Measurements from ENCODE around the gene BICC1.

Gene BICC1

GRCh38 chr10:58773341-58773740 is 260.7 kb downstream of the BICC1 start:
- TF ChIP-seq, protein P1, sequence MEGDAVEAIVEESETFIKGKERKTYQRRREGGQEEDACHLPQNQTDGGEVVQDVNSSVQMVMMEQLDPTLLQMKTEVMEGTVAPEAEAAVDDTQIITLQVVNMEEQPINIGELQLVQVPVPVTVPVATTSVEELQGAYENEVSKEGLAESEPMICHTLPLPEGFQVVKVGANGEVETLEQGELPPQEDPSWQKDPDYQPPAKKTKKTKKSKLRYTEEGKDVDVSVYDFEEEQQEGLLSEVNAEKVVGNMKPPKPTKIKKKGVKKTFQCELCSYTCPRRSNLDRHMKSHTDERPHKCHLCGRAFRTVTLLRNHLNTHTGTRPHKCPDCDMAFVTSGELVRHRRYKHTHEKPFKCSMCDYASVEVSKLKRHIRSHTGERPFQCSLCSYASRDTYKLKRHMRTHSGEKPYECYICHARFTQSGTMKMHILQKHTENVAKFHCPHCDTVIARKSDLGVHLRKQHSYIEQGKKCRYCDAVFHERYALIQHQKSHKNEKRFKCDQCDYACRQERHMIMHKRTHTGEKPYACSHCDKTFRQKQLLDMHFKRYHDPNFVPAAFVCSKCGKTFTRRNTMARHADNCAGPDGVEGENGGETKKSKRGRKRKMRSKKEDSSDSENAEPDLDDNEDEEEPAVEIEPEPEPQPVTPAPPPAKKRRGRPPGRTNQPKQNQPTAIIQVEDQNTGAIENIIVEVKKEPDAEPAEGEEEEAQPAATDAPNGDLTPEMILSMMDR (conservative IDR thresholded peaks at IDR 0.05; ENCODE audit: low read length), result no peak
- H3K4me3 ChIP-seq (ENCODE audit: low read length), result no peak overlapping the region
- DNase-seq (ENCODE audit: low read depth), result no peak

GRCh38 chr10:58773944-58774343 is 261.3 kb downstream of the BICC1 start:
- peak; percentile 80 for DNase-seq (ENCODE audit: low read depth)
- H3K4me3 ChIP-seq (ENCODE audit: low read length), result no peak overlapping the region
- TF ChIP-seq, protein P1 (conservative IDR thresholded peaks at IDR 0.05; ENCODE audit: low read length), result no peak

DNA sequence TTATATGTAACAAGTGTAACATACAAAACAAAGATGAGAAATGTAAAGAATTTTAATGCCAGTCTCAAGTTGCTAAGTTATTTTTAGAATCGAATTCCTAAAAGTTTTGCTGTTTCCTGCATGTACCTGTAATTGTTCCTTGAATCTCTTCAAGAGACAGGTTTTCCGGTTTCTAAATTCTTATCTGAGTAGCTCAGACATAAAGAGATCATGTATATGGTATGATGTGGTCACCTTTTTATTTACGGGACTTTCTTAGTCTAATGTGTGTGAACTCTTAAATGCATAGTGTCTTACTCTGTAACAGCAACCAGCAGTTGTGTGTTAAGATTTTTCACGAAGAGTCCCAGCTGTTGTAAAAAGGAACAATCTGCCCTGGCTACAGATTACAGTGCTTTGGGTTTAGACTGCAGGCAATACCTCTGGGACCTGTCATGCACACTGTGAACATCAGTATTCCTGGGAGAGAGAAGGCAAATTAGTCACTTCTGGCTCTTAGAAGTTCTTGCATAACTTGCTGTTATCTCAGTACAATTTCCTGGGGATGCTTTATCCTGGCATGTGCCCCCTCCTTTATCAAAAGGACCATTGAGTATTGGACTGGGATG is 263.4 kb downstream of the BICC1 start:
- no peak overlapping the region for H3K4me3 ChIP-seq (ENCODE audit: low read length)
- TF ChIP-seq, protein P1 (conservative IDR thresholded peaks at IDR 0.05; ENCODE audit: low read length), result no peak
- DNase-seq (ENCODE audit: low read depth), result peak; percentile 79

GRCh38 chr10:58776568-58777318 is 264.1 kb downstream of the BICC1 start:
- DNase-seq (ENCODE audit: low read depth), result no peak
- no peak overlapping the region for H3K4me3 ChIP-seq (ENCODE audit: low read length)
- TF ChIP-seq, protein P1 (conservative IDR thresholded peaks at IDR 0.05; ENCODE audit: low read length), result no peak

- peak; percentile 49 for DNase-seq (ENCODE audit: low read depth)
- H3K4me3 ChIP-seq (ENCODE audit: low read length), result no peak overlapping the region
- TF ChIP-seq, protein P1 (conservative IDR thresholded peaks at IDR 0.05; ENCODE audit: low read length), result no peak
These were observed 266.3 kb downstream of the BICC1 start for GRCh38 chr10:58778966-58779365.

DNA sequence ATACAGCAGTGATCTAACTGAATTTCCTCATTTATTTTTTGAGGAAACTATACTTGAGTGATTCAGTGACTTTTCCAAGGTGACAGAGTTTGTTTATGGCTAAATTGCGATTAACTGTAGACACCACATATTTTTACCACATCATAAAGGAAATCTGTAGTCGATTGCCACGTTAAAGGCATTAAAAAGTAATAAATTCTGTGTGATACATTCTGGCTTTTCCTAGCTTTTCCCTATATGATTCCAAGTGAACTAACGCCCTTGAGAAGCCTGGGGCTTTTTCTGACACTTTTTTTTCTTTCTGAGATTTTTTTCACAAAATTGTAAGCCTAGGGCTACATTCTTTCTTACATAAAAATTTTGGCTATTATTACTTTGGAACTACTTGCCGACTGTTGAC is 266.9 kb downstream of the BICC1 start:
- no peak overlapping the region for H3K4me3 ChIP-seq (ENCODE audit: low read length)
- TF ChIP-seq, protein P1 (conservative IDR thresholded peaks at IDR 0.05; ENCODE audit: low read length), result no peak
- no peak for DNase-seq (ENCODE audit: low read depth)

DNA sequence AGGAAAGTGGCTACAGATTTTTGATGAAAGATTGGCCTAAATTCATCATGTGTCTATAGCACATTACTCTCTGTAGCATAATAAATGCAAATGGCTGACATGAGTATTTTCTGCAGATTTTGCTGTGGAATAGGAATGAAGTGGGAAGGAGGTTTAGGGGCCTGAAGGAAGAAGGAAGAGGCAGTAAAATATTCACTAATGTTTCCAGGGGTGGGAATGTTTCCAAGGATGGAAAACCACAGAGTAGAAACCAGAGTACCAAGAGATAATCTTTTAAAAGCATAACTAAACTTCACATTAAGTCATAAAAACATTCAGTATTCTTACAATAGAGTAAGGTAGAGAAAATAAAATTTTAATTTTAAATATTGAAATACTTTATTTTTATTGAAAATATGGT is 267.8 kb downstream of the BICC1 start:
- no peak overlapping the region for H3K4me3 ChIP-seq (ENCODE audit: low read length)
- DNase-seq (ENCODE audit: low read depth), result peak; percentile 50
- TF ChIP-seq, protein P1 (conservative IDR thresholded peaks at IDR 0.05; ENCODE audit: low read length), result no peak

Measured in AG10803 (cell line).